ENCODE measurements around the gene PIAS2.
"Not testable (repeated sequence)": the region's sequence is repeated elsewhere in the genome, so short reads cannot be mapped to it uniquely, and the experiment has no call there.

PIAS2 gene

GRCh38 chr18:46903406-46903805, 13.9 kb downstream of the PIAS2 start:
- DNase-seq (ENCODE audit: low read depth in 1 of 2, low spot score in 1 of 2) = no peak

GRCh38 chr18:46899274-46899948, 17.9 kb downstream of the PIAS2 start:
- DNase-seq (ENCODE audit: low read depth in 1 of 2, low spot score in 1 of 2) = no peak

GRCh38 chr18:46894124-46894523, 23.2 kb downstream of the PIAS2 start:
- no peak for DNase-seq (ENCODE audit: low read depth in 1 of 2, low spot score in 1 of 2)

GRCh38 chr18:46893360-46893759, 23.9 kb downstream of the PIAS2 start:
- no peak for DNase-seq (ENCODE audit: low read depth in 1 of 2, low spot score in 1 of 2)

GRCh38 chr18:46892842-46893241, 24.5 kb downstream of the PIAS2 start:
- DNase-seq (ENCODE audit: low read depth in 1 of 2, low spot score in 1 of 2) = no peak

- DNase-seq (ENCODE audit: low read depth in 1 of 2, low spot score in 1 of 2) = no peak
Observed at GRCh38 chr18:46891742-46892214, 25.5 kb downstream of the PIAS2 start.

GRCh38 chr18:46888965-46889364, 28.3 kb downstream of the PIAS2 start:
- DNase-seq (ENCODE audit: low read depth in 1 of 2, low spot score in 1 of 2) = no peak

GRCh38 chr18:46886893-46887292, 30.4 kb downstream of the PIAS2 start:
- no peak for DNase-seq (ENCODE audit: low read depth in 1 of 2, low spot score in 1 of 2)

GRCh38 chr18:46883180-46883579, 34.1 kb downstream of the PIAS2 start:
- no peak for DNase-seq (ENCODE audit: low read depth in 1 of 2, low spot score in 1 of 2)

- no peak for DNase-seq (ENCODE audit: low read depth in 1 of 2, low spot score in 1 of 2)
Observed at GRCh38 chr18:46877329-46877987, 39.8 kb downstream of the PIAS2 start.

GRCh38 chr18:46868169-46868921, 49.0 kb downstream of the PIAS2 start:
- no peak for DNase-seq (ENCODE audit: low read depth in 1 of 2, low spot score in 1 of 2)

GRCh38 chr18:46867367-46868143, 49.8 kb downstream of the PIAS2 start:
- DNase-seq (ENCODE audit: low read depth in 1 of 2, low spot score in 1 of 2) = no peak

- no peak for DNase-seq (ENCODE audit: low read depth in 1 of 2, low spot score in 1 of 2)
Observed at GRCh38 chr18:46866523-46866922, 50.8 kb downstream of the PIAS2 start.

GRCh38 chr18:46865245-46865644, 52.1 kb downstream of the PIAS2 start:
- not testable (repeated sequence) for DNase-seq (ENCODE audit: low read depth in 1 of 2, low spot score in 1 of 2)

GRCh38 chr18:46859855-46860254, 57.5 kb downstream of the PIAS2 start:
- no peak for DNase-seq (ENCODE audit: low read depth in 1 of 2, low spot score in 1 of 2)

- no peak for DNase-seq (ENCODE audit: low read depth in 1 of 2, low spot score in 1 of 2)
Observed at GRCh38 chr18:46858290-46858689, 59.0 kb downstream of the PIAS2 start.

- DNase-seq (ENCODE audit: low read depth in 1 of 2, low spot score in 1 of 2) = no peak
Observed at GRCh38 chr18:46856973-46857372, 60.3 kb downstream of the PIAS2 start.

GRCh38 chr18:46849007-46849406, 68.3 kb downstream of the PIAS2 start:
- DNase-seq (ENCODE audit: low read depth in 1 of 2, low spot score in 1 of 2) = no peak

GRCh38 chr18:46843372-46843771, 73.9 kb downstream of the PIAS2 start:
- DNase-seq (ENCODE audit: low read depth in 1 of 2, low spot score in 1 of 2) = no peak

- DNase-seq (ENCODE audit: low read depth in 1 of 2, low spot score in 1 of 2) = no peak
Observed at GRCh38 chr18:46842583-46842982, 74.7 kb downstream of the PIAS2 start.

- no peak for DNase-seq (ENCODE audit: low read depth in 1 of 2, low spot score in 1 of 2)
Observed at GRCh38 chr18:46833899-46834298, 83.4 kb downstream of the PIAS2 start.
